Astrocyte (in vitro differentiated cells and primary cell): Measurements from ENCODE around the gene PTPRF. TPM values are rescaled to one million over a fixed set of nuclear protein-coding genes. Genes with fewer than 3 reads are reported as not detected.

Experiments
- DNase-seq: peaks from one replicate; pipeline ENCODE4 v3.0.0-alpha.2; 2010; ENCODE audit warnings: low read depth
- FAIRE-seq: peaks from 2 replicates; lab custom pipeline; 2011; peaks lifted over from hg19 to GRCh38; lab: Jason Lieb, UNC
- H2AFZ ChIP-seq: 2 replicates; pipeline ENCODE4 v1.6.0; 2012; ENCODE audit warnings: low read depth, low read length, inconsistent platforms
- H3K27ac ChIP-seq: 2 replicates; pipeline ENCODE4 v1.5.1; 2011; ENCODE audit warnings: low read depth, low read length, inconsistent platforms
- H3K27me3 ChIP-seq: 2 replicates; pipeline ENCODE4 v1.6.0; 2011; ENCODE audit warnings: low read length, inconsistent platforms; ENCODE audit not compliant: insufficient read depth
- H3K36me3 ChIP-seq: 2 replicates; pipeline ENCODE4 v1.5.1; 2011; ENCODE audit warnings: low read length, inconsistent platforms; ENCODE audit not compliant: insufficient read depth
- H3K4me1 ChIP-seq: 2 replicates; pipeline ENCODE4 v1.5.1; 2011; ENCODE audit warnings: low read length, inconsistent platforms; ENCODE audit not compliant: insufficient read depth
- H3K4me2 ChIP-seq: 2 replicates; pipeline ENCODE4 v1.6.0; 2012; ENCODE audit warnings: low read length, inconsistent platforms
- H3K4me3 ChIP-seq: 2 replicates; pipeline ENCODE4 v1.5.1; 2011; ENCODE audit warnings: low read depth, mild to moderate bottlenecking, low read length, inconsistent platforms; ENCODE audit not compliant: insufficient read depth
- H3K79me2 ChIP-seq: 2 replicates; pipeline ENCODE4 v1.6.0; 2012; ENCODE audit warnings: mild to moderate bottlenecking, low read length, inconsistent platforms; ENCODE audit not compliant: insufficient read depth
- H3K9ac ChIP-seq: 2 replicates; pipeline ENCODE4 v1.6.0; 2012; ENCODE audit warnings: mild to moderate bottlenecking, low read length, inconsistent platforms
- H3K9me3 ChIP-seq: 2 replicates; pipeline ENCODE4 v1.5.1; 2012; ENCODE audit warnings: low read depth, mild to moderate bottlenecking, low read length, inconsistent platforms; ENCODE audit not compliant: insufficient read depth
- H4K20me1 ChIP-seq: 2 replicates; pipeline ENCODE4 v1.6.0; 2012; ENCODE audit warnings: low read length, inconsistent platforms; ENCODE audit not compliant: insufficient read depth
- H3K27ac Mint-ChIP-seq: one replicate; pipeline ENCODE4 v1.8.0; 2021; ENCODE audit warnings: mild to moderate bottlenecking, mixed read lengths; ENCODE audit not compliant: unreplicated experiment
- H3K27me3 Mint-ChIP-seq: one replicate; pipeline ENCODE4 v1.8.0; 2021; ENCODE audit warnings: low read depth, mixed read lengths; ENCODE audit not compliant: unreplicated experiment
- H3K36me3 Mint-ChIP-seq: one replicate; pipeline ENCODE4 v1.8.0; 2021; ENCODE audit warnings: low read depth, mixed read lengths; ENCODE audit not compliant: unreplicated experiment
- H3K4me1 Mint-ChIP-seq: one replicate; pipeline ENCODE4 v1.8.0; 2021; ENCODE audit warnings: low read depth, mixed read lengths; ENCODE audit not compliant: unreplicated experiment
- H3K4me3 Mint-ChIP-seq: one replicate; pipeline ENCODE4 v1.8.0; 2021; ENCODE audit warnings: mild to moderate bottlenecking, moderate library complexity, mixed read lengths; ENCODE audit not compliant: unreplicated experiment
- H3K9me3 Mint-ChIP-seq: one replicate; pipeline ENCODE4 v1.8.0; 2021; ENCODE audit warnings: mild to moderate bottlenecking, mixed read lengths; ENCODE audit not compliant: unreplicated experiment
- CTCF ChIP-seq: IDR thresholded peaks from 2 replicates; pipeline ENCODE4 v1.5.1; 2011; ENCODE audit warnings: low read depth, mild to moderate bottlenecking, inconsistent platforms, low read length, moderate library complexity; ENCODE audit not compliant: insufficient read depth
- EZH2 ChIP-seq: IDR thresholded peaks from 2 replicates; pipeline ENCODE4 v1.6.1; 2012; ENCODE audit warnings: mild to moderate bottlenecking, low read length, inconsistent platforms; ENCODE audit not compliant: insufficient read depth
- total RNA-seq: library from RNA; stranded (reverse); gene quantifications from 2 replicates; pipeline ENCODE4 v1.2.1, GENCODE V29; 2021

PTPRF gene
- total RNA-seq, 1 donor from 2014 or later = 275 TPM

GRCh38 chr1:43650310-43651085 lies 119.8 kb downstream of the PTPRF start:
- H3K4me3 Mint-ChIP-seq = peak overlapping the region; percentile 100
- H3K4me3 ChIP-seq = peak overlapping the region; percentile 97
- H3K9me3 Mint-ChIP-seq = no peaks in the 10 kb centered on the region
- H3K4me2 ChIP-seq = peak overlapping the region; percentile 95
- H4K20me1 ChIP-seq = peaks cover 47% of the 10 kb centered on the region
- H3K36me3 ChIP-seq = peaks cover 16% of the 10 kb centered on the region
- H3K36me3 Mint-ChIP-seq = peaks cover 8% of the 10 kb centered on the region
- peaks cover 45% of the 10 kb centered on the region for H3K79me2 ChIP-seq
- no peaks in the 10 kb centered on the region for H3K27me3 ChIP-seq
- H3K27ac ChIP-seq = peak overlapping the region; percentile 93
- no peaks in the 10 kb centered on the region for H3K9me3 ChIP-seq
- H2AFZ ChIP-seq = peak overlapping the region; percentile 88
- peak overlapping the region; percentile 98 for H3K27ac Mint-ChIP-seq
- peaks cover 19% of the 10 kb centered on the region for H3K4me1 Mint-ChIP-seq
- FAIRE-seq (no peak), DNase-seq (peak; percentile 97)
- no peaks in the 10 kb centered on the region for H3K27me3 Mint-ChIP-seq
- TF ChIP-seq EZH2 = no peak
- no peak for TF ChIP-seq CTCF
- peaks cover 18% of the 10 kb centered on the region for H3K4me1 ChIP-seq
- peak overlapping the region; percentile 88 for H3K9ac ChIP-seq

GRCh38 chr1:43651188-43651587 lies 120.5 kb downstream of the PTPRF start:
- peaks cover 22% of the 10 kb centered on the region for H3K36me3 ChIP-seq
- peak overlapping the region; percentile 100 for H3K4me3 Mint-ChIP-seq
- peak overlapping the region; percentile 95 for H3K4me2 ChIP-seq
- H3K4me1 Mint-ChIP-seq = peaks cover 20% of the 10 kb centered on the region
- peaks cover 8% of the 10 kb centered on the region for H3K36me3 Mint-ChIP-seq
- H3K9me3 ChIP-seq = no peaks in the 10 kb centered on the region
- H3K27ac Mint-ChIP-seq = peak overlapping the region; percentile 98
- peaks cover 47% of the 10 kb centered on the region for H3K79me2 ChIP-seq
- FAIRE-seq = no peak
- no peaks in the 10 kb centered on the region for H3K9me3 Mint-ChIP-seq
- no peak for DNase-seq
- no peak overlapping the region for H2AFZ ChIP-seq
- no peak overlapping the region for H3K27ac ChIP-seq
- H3K4me1 ChIP-seq = peaks cover 18% of the 10 kb centered on the region
- H3K27me3 ChIP-seq = no peaks in the 10 kb centered on the region
- H3K4me3 ChIP-seq = peak overlapping the region; percentile 97
- H3K9ac ChIP-seq = peak overlapping the region; percentile 88
- no peaks in the 10 kb centered on the region for H3K27me3 Mint-ChIP-seq
- H4K20me1 ChIP-seq = peaks cover 54% of the 10 kb centered on the region
- TF ChIP-seq CTCF (no peak), EZH2 (no peak)

- peaks cover 22% of the 10 kb centered on the region for H3K36me3 ChIP-seq
- no peak overlapping the region for H2AFZ ChIP-seq
- Mint-ChIP-seq H3K36me3 (peaks cover 8% of the 10 kb centered on the region), H3K27ac (peak overlapping the region; percentile 98), H3K4me3 (peak overlapping the region; percentile 100), H3K9me3 (no peaks in the 10 kb centered on the region), H3K27me3 (no peaks in the 10 kb centered on the region), H3K4me1 (peaks cover 20% of the 10 kb centered on the region)
- no peaks in the 10 kb centered on the region for H3K9me3 ChIP-seq
- no peaks in the 10 kb centered on the region for H3K27me3 ChIP-seq
- peak overlapping the region; percentile 95 for H3K4me2 ChIP-seq
- no peak for DNase-seq
- H3K9ac ChIP-seq = peak overlapping the region; percentile 88
- H3K27ac ChIP-seq = no peak overlapping the region
- peaks cover 54% of the 10 kb centered on the region for H4K20me1 ChIP-seq
- peak overlapping the region; percentile 97 for H3K4me3 ChIP-seq
- peaks cover 47% of the 10 kb centered on the region for H3K79me2 ChIP-seq
- FAIRE-seq = no peak
- H3K4me1 ChIP-seq = peaks cover 18% of the 10 kb centered on the region
- TF ChIP-seq CTCF (no peak), EZH2 (no peak)
These were observed 121.2 kb downstream of the PTPRF start for GRCh38 chr1:43651902-43652301.
